Measurements from ENCODE around the gene JAZF1.
A peak's percentile ranks its signal among the peaks of the same experiment; 100 is the strongest.

JAZF1 gene

GRCh38 chr7:28191184-28191583 is 10.6 kb upstream of the JAZF1 start:
- no peak for DNase-seq (ENCODE audit: low spot score)

GRCh38 chr7:28190077-28190710 is 9.6 kb upstream of the JAZF1 start:
- DNase-seq (ENCODE audit: low spot score) = no peak

- DNase-seq (ENCODE audit: low spot score) = no peak
Measured at GRCh38 chr7:28187012-28187411, 6.4 kb upstream of the JAZF1 start.

- no peak for DNase-seq (ENCODE audit: low spot score)
Measured at GRCh38 chr7:28183627-28184026, 3.0 kb upstream of the JAZF1 start.

GRCh38 chr7:28182071-28182471 is 1.5 kb upstream of the JAZF1 start:
- DNase-seq (ENCODE audit: low spot score) = no peak

GRCh38 chr7:28181416-28181815 is 821 bp upstream of the JAZF1 start:
- DNase-seq (ENCODE audit: low spot score) = no peak

GRCh38 chr7:28180031-28180363 is 598 bp downstream of the JAZF1 start:
- peak; percentile 41 for DNase-seq (ENCODE audit: low spot score)

GRCh38 chr7:28179120-28180030 is 1.2 kb downstream of the JAZF1 start:
- peak; percentile 91 for DNase-seq (ENCODE audit: low spot score)

- DNase-seq (ENCODE audit: low spot score) = no peak
Measured at GRCh38 chr7:28178599-28178998, 2.0 kb downstream of the JAZF1 start.

GRCh38 chr7:28177836-28178235 is 2.8 kb downstream of the JAZF1 start:
- no peak for DNase-seq (ENCODE audit: low spot score)

GRCh38 chr7:28176645-28177044 is 4.0 kb downstream of the JAZF1 start:
- no peak for DNase-seq (ENCODE audit: low spot score)

- no peak for DNase-seq (ENCODE audit: low spot score)
Measured at GRCh38 chr7:28176174-28176573, 4.4 kb downstream of the JAZF1 start.

- no peak for DNase-seq (ENCODE audit: low spot score)
Measured at GRCh38 chr7:28174901-28175661, 5.5 kb downstream of the JAZF1 start.

GRCh38 chr7:28174442-28174841 is 6.2 kb downstream of the JAZF1 start:
- no peak for DNase-seq (ENCODE audit: low spot score)

- DNase-seq (ENCODE audit: low spot score) = no peak
Measured at GRCh38 chr7:28173531-28173930, 7.1 kb downstream of the JAZF1 start.

- no peak for DNase-seq (ENCODE audit: low spot score)
Measured at GRCh38 chr7:28172958-28173357, 7.6 kb downstream of the JAZF1 start.

- no peak for DNase-seq (ENCODE audit: low spot score)
Measured at GRCh38 chr7:28170701-28171100, 9.9 kb downstream of the JAZF1 start.

- DNase-seq (ENCODE audit: low spot score) = no peak
Measured at GRCh38 chr7:28169230-28169629, 11.4 kb downstream of the JAZF1 start.

- no peak for DNase-seq (ENCODE audit: low spot score)
Measured at GRCh38 chr7:28168393-28169158, 12.0 kb downstream of the JAZF1 start.

GRCh38 chr7:28166982-28167715 is 13.4 kb downstream of the JAZF1 start:
- DNase-seq (ENCODE audit: low spot score) = no peak

Data from AG20443 (cell line).